ENCODE results near the gene AQP7.
"Not testable (repeated sequence)": the region's sequence is repeated elsewhere in the genome, so short reads cannot be mapped to it uniquely, and the experiment has no call there.

The AQP7 gene

GRCh38 chr9:33433871-33434270, 31.5 kb upstream of the AQP7 start:
- DNase-seq (ENCODE audit: low spot score) = no peak

DNA sequence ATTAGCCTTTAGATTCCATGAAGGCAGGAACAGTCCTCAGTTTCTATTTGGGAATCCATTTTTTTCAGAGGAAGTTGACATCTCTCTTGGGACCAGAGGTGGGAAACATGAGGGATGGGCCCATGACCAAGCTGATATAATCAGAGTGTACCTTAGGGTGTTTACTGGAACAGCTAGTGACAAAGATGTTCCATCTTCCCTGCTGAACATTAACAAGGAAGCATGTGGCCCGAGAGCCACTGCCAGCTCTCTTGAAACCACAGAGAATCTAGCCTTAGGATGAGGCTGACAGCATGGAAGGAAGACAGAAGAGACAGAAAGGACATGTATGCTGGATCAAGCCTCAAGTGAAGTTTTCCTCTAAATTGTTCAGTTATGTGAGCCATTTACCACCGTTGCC, 29.1 kb upstream of the AQP7 start:
- no peak for DNase-seq (ENCODE audit: low spot score)

GRCh38 chr9:33430942-33431341, 28.6 kb upstream of the AQP7 start:
- no peak for DNase-seq (ENCODE audit: low spot score)

DNA sequence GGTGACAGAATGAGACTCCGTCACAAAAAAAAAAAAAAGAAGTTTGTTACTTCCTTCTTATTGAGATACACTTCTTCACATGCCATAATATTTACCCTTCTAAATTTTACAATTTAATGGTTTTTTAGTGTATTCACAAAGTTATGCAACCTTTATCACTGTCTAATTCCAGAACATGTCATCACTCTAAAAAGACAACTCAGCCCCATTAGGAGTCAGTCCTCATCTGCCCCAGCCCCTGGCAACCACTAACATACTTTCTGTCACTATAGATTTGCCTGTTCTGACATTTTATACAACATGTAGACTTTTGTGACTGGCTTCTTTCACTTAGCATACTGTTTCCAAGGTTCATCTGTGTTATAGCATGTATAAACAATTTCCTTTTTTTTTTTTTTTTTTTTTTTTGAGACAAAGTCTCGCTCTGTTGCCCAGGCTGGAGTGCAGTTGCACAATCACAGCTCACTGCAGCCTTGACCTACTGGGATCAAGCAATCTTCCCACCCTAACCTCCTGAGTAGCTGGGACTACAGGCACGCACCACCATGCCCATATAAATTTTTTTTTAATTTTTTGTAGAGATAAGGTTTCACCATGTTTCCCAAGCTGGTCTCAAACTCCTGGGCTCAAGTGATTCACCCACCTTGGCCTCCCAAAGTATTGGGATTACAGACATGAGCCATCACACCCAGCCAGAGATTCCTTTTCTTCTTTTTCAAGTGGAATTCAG, 27.1 kb upstream of the AQP7 start:
- DNase-seq (ENCODE audit: low spot score) = no peak

DNA sequence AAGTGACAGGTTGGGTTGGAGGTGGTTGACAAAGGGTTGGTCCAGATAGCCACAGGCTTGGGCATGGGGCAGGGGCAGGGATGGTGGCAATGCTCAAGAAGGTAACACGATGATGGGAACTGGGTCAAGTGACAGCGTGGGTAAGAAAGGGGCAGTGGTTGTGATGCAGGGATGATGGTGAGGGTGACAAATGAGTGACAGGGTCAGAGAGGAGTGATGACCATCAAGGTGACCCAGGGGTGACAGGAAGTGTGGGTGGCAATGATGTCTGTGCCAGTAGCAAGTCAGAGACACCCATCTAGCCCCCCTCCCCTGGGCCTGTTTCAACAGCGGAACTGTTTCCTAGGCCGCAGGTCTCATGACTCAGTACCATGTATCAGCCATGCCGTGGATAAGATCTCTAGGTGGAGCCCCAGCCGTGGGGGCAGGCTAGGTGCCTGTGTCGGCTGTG, 24.5 kb upstream of the AQP7 start:
- no peak for DNase-seq (ENCODE audit: low spot score)

GRCh38 chr9:33425128-33425533, 22.8 kb upstream of the AQP7 start:
- DNase-seq (ENCODE audit: low spot score) = no peak

- not testable (repeated sequence) for DNase-seq (ENCODE audit: low spot score)
These were observed 22.1 kb upstream of the AQP7 start for GRCh38 chr9:33424492-33424891.

DNA sequence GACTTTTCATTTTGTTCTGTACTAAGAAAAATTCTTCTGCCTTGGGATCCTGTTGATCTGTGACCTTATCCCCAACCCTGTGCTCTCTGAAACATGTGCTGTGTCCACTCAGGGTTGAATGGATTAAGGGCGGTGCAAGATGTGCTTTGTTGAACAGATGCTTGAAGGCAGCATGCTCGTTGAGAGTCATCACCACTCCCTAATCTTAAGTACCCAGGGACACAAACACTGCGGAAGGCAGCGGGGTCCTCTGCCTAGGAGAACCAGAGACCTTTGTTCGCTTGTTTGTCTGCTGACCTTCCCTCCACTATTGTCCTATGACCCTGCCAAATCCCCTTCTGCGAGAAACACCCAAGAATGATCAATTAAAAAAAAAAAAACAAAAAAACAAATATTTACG, 21.7 kb upstream of the AQP7 start:
- DNase-seq (ENCODE audit: low spot score) = not testable (repeated sequence)

- DNase-seq (ENCODE audit: low spot score) = no peak
These were observed 17.4 kb upstream of the AQP7 start for GRCh38 chr9:33419708-33420303.

GRCh38 chr9:33418090-33418489, 15.7 kb upstream of the AQP7 start:
- no peak for DNase-seq (ENCODE audit: low spot score)

DNA sequence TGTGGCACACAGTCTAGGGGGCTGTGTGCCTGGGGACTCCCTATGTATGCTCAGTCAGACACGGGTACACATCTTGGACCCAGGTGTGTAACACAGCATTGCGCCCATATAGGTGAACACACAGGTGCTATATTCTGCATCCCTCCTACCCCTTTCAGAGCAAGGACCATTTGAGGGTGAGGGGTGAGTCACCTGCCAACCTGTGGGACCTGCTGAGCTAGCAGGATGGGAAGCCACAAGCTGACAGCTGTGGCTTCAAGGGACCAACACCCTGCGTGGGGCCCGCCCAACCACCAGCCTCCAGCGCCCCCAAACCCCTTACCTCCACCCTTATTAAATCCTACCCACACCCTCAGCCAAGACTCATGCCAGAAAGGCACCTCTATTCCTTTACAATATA, 14.6 kb upstream of the AQP7 start:
- DNase-seq (ENCODE audit: low spot score) = no peak

- DNase-seq (ENCODE audit: low spot score) = peak; percentile 63
These were observed 13.2 kb upstream of the AQP7 start for GRCh38 chr9:33415501-33416038.

GRCh38 chr9:33414889-33415500, 12.6 kb upstream of the AQP7 start:
- DNase-seq (ENCODE audit: low spot score) = no peak

GRCh38 chr9:33414268-33414667, 11.9 kb upstream of the AQP7 start:
- no peak for DNase-seq (ENCODE audit: low spot score)

DNA sequence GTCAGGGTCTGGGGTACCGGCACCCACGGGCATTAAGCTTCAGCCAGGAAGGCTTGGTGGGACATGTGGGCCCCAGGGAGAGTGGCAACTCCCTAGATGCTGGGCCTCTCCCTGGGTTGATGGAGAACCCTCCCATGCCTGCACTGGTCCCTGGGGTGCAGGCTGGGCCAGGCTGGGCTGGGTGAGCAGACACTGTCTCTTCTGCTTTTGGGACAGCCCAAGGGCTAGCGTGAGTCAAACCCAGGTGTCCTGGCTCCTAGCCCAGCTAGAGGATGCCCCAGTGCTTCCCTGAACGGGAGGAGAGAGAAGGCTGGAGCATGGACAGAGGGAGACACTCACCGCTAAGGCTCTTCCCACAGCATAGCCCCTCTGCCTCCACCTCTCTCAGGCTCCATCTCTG, 5.7 kb upstream of the AQP7 start:
- no peak for DNase-seq (ENCODE audit: low spot score)

GRCh38 chr9:33407061-33407460, 4.7 kb upstream of the AQP7 start:
- DNase-seq (ENCODE audit: low spot score) = no peak

DNA sequence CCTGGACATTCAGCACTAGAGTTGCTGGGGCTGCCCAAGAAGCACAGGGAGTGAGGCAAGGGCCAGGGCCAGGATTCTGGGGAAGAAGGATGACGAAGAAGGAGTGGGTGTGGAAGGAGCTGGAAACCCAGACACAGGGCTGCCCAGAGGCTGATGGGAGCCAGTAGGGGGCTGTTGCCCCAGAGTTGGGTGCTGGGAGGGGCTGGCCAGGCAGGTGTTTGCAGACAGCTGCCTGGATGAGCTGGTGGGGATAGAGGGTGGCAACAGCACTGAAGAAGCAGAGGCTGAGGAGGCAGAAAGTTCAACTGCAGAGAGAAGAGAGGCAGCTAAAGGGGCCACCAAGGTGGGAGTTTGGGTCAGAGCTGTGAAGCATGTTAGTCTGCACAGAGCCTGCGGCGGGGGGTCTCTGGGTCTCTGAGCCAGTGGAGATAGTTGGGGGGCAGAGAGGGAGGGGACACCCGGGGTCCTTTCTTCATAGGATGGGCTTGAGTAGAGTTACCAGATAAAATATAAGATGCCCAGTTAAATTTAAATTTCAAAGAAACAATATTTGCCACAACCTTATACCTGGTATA, 2.5 kb upstream of the AQP7 start:
- DNase-seq (ENCODE audit: low spot score) = no peak

DNA sequence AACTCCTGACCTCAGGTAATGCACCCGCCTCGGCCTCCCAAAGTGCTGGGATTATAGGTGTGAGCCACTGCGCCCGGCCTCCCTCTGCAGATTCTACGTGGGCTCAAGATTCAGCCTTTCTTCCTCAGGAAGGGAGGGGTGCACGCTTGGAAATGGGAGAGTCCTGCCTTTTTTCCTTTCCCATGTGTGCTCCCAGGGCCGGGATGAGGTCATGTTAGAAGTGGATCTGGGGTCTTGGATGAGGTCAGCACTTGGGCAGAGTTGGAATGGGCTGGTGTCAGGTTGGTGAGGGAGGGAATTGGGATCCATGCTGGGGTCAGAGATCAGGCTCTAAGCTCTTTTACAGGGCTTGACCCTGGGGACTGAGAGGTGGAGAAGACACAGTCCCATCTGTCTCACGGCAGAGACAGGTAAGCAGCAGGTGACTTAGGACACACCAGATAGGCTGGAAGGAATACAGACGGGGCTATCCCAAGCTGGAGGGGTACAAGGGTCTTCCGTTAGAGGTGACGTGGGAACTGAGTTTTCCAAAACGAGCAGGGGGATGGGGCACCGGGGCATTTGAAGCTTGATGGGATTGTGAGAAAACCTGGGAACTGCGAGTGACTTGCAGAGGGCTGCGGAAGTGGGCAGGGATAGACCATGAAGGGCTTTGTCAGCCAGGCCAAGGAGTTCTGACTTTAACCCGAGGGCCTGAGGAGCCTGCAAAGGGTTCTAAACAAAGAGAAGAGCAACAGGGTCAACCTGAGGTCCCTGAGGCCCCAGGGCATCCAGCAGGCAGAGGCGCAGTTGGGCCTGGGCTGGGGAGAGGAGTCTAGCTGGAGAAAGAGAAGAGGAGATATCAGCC, 1.8 kb upstream of the AQP7 start:
- DNase-seq (ENCODE audit: low spot score) = no peak

DNA sequence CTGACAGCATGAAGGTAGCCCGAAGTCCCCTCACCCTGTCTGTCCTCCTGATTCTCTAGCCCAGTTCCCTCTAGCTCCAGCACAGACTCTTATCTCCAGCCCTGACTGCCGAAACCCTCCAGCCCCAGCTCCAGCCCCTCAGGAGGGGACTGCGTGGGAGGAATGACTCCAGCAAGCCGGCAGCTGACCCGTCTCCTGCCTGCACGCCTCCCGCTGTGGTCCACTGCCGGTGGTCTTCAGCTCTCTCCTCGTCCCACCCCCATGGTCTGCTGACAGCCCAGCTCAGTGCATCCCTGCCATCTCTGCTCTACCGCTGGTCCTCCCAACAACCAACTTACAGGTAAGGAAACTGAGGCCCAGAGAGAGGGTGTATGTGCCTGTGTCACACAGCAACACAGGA, 559 bp downstream of the AQP7 start:
- not testable (repeated sequence) for DNase-seq (ENCODE audit: low spot score)

- DNase-seq (ENCODE audit: low spot score) = not testable (repeated sequence)
These were observed 3.3 kb downstream of the AQP7 start for GRCh38 chr9:33399047-33399446.

GRCh38 chr9:33397801-33398200, 4.6 kb downstream of the AQP7 start:
- not testable (repeated sequence) for DNase-seq (ENCODE audit: low spot score)
